ENCODE data around the gene DDX50. TPM values are rescaled to one million over a fixed set of nuclear protein-coding genes. Genes with fewer than 3 reads are reported as not detected.
A peak's percentile ranks its signal among the peaks of the same experiment; 100 is the strongest.
"Not testable (repeated sequence)": the region's sequence is repeated elsewhere in the genome, so short reads cannot be mapped to it uniquely, and the experiment has no call there.

The DDX50 gene
- total RNA-seq, 1 donor from 2014 or later, result 42.3 TPM

GRCh38 chr10:68902382-68902781 is 1.3 kb downstream of the DDX50 start:
- Mint-ChIP-seq H3K27me3 (no peaks in the 10 kb centered on the region), H3K4me3 (ENCODE audit: low read depth) (peak overlapping the region; percentile 90), H3K27ac (peak overlapping the region; percentile 30), H3K36me3 (ENCODE audit: insufficient read depth) (peaks cover 11% of the 10 kb centered on the region), H3K9me3 (ENCODE audit: low read depth) (no peaks in the 10 kb centered on the region), H3K4me1 (ENCODE audit: low read depth) (peaks cover 20% of the 10 kb centered on the region)
- DNase-seq (ENCODE audit: low spot score, unreplicated experiment), result no peak
- no peak for TF ChIP-seq CTCF (IDR thresholded peaks at IDR 0.05; ENCODE audit: unreplicated experiment)

GRCh38 chr10:68924593-68924992 is 23.5 kb downstream of the DDX50 start:
- Mint-ChIP-seq H3K27ac (peak overlapping the region; percentile 15), H3K27me3 (no peaks in the 10 kb centered on the region), H3K4me3 (ENCODE audit: low read depth) (no peak overlapping the region), H3K4me1 (ENCODE audit: low read depth) (no peaks in the 10 kb centered on the region), H3K36me3 (ENCODE audit: insufficient read depth) (peaks cover 9% of the 10 kb centered on the region), H3K9me3 (ENCODE audit: low read depth) (no peaks in the 10 kb centered on the region)
- TF ChIP-seq CTCF (IDR thresholded peaks at IDR 0.05; ENCODE audit: unreplicated experiment), result no peak
- no peak for DNase-seq (ENCODE audit: low spot score, unreplicated experiment)

- Mint-ChIP-seq H3K27ac (no peak overlapping the region), H3K9me3 (ENCODE audit: low read depth) (no peaks in the 10 kb centered on the region)
These were observed 24.4 kb downstream of the DDX50 start for GRCh38 chr10:68925489-68925888.

GRCh38 chr10:68929157-68929556 is 28.0 kb downstream of the DDX50 start:
- H3K4me1 Mint-ChIP-seq (ENCODE audit: low read depth); H3K4me3 Mint-ChIP-seq (ENCODE audit: low read depth); H3K27me3 Mint-ChIP-seq; H3K27ac Mint-ChIP-seq; H3K9me3 Mint-ChIP-seq (ENCODE audit: low read depth); DNase-seq (ENCODE audit: low spot score, unreplicated experiment): not testable (repeated sequence)
- H3K36me3 Mint-ChIP-seq (ENCODE audit: insufficient read depth), result peaks cover 14% of the 10 kb centered on the region

More at GRCh38 chr10:68925489-68925888, 24.4 kb downstream of the DDX50 start:
- H3K4me1 Mint-ChIP-seq (ENCODE audit: low read depth), result no peaks in the 10 kb centered on the region
- DNase-seq (ENCODE audit: low spot score, unreplicated experiment), result no peak
- H3K36me3 Mint-ChIP-seq (ENCODE audit: insufficient read depth), result peaks cover 10% of the 10 kb centered on the region
- no peaks in the 10 kb centered on the region for H3K27me3 Mint-ChIP-seq
- no peak for TF ChIP-seq CTCF (IDR thresholded peaks at IDR 0.05; ENCODE audit: unreplicated experiment)
- no peak overlapping the region for H3K4me3 Mint-ChIP-seq (ENCODE audit: low read depth)

GRCh38 chr10:68929888-68930287 is 28.8 kb downstream of the DDX50 start:
- not testable (repeated sequence) for H3K9me3 Mint-ChIP-seq (ENCODE audit: low read depth); DNase-seq (ENCODE audit: low spot score, unreplicated experiment); H3K4me1 Mint-ChIP-seq (ENCODE audit: low read depth); H3K27me3 Mint-ChIP-seq; H3K4me3 Mint-ChIP-seq (ENCODE audit: low read depth)
- Mint-ChIP-seq H3K27ac (peak overlapping the region; percentile 41), H3K36me3 (ENCODE audit: insufficient read depth) (peaks cover 15% of the 10 kb centered on the region)

- peaks cover 17% of the 10 kb centered on the region for H3K36me3 Mint-ChIP-seq (ENCODE audit: insufficient read depth)
- H3K4me1 Mint-ChIP-seq (ENCODE audit: low read depth); H3K9me3 Mint-ChIP-seq (ENCODE audit: low read depth); H3K4me3 Mint-ChIP-seq (ENCODE audit: low read depth); H3K27ac Mint-ChIP-seq; DNase-seq (ENCODE audit: low spot score, unreplicated experiment); H3K27me3 Mint-ChIP-seq: not testable (repeated sequence)
These were observed 31.7 kb downstream of the DDX50 start for GRCh38 chr10:68932860-68933259.

- no peaks in the 10 kb centered on the region for H3K27me3 Mint-ChIP-seq
- H3K4me3 Mint-ChIP-seq (ENCODE audit: low read depth), result no peak overlapping the region
- no peak overlapping the region for H3K27ac Mint-ChIP-seq
- H3K36me3 Mint-ChIP-seq (ENCODE audit: insufficient read depth), result peaks cover 18% of the 10 kb centered on the region
- H3K4me1 Mint-ChIP-seq (ENCODE audit: low read depth), result no peaks in the 10 kb centered on the region
- no peak for TF ChIP-seq CTCF (IDR thresholded peaks at IDR 0.05; ENCODE audit: unreplicated experiment)
- no peaks in the 10 kb centered on the region for H3K9me3 Mint-ChIP-seq (ENCODE audit: low read depth)
- no peak for DNase-seq (ENCODE audit: low spot score, unreplicated experiment)
These were observed 33.9 kb downstream of the DDX50 start for GRCh38 chr10:68934994-68935393.
